ENCODE data around the gene HMG20A.

The HMG20A gene

GRCh38 chr15:77420610-77421369, at the start of gene HMG20A:
Gene HMG20A, plus strand, starts transcription at chr15:77420888. Its CDS starts 37,520 bp downstream, at chr15:77458408.
- no peak for TF ChIP-seq CTCF (IDR thresholded peaks at IDR 0.05; ENCODE audit: low read depth, low read length)
- peak; percentile 67 for DNase-seq (ENCODE audit: extremely low read depth, low read depth)

- no peak for TF ChIP-seq CTCF (IDR thresholded peaks at IDR 0.05; ENCODE audit: low read depth, low read length)
- DNase-seq (ENCODE audit: extremely low read depth, low read depth) = no peak
These were observed 48.7 kb upstream of the HMG20A start for GRCh38 chr15:77371850-77372563.

GRCh38 chr15:77373441-77373840, 47.2 kb upstream of the HMG20A start:
- no peak for DNase-seq (ENCODE audit: extremely low read depth, low read depth)
- TF ChIP-seq CTCF (IDR thresholded peaks at IDR 0.05; ENCODE audit: low read depth, low read length) = no peak

GRCh38 chr15:77375133-77375532, 45.6 kb upstream of the HMG20A start:
- TF ChIP-seq CTCF (IDR thresholded peaks at IDR 0.05; ENCODE audit: low read depth, low read length) = no peak
- no peak for DNase-seq (ENCODE audit: extremely low read depth, low read depth)

- no peak for TF ChIP-seq CTCF (IDR thresholded peaks at IDR 0.05; ENCODE audit: low read depth, low read length)
- no peak for DNase-seq (ENCODE audit: extremely low read depth, low read depth)
These were observed 43.9 kb upstream of the HMG20A start for GRCh38 chr15:77376770-77377169.

GRCh38 chr15:77380033-77380432, 40.7 kb upstream of the HMG20A start:
- no peak for TF ChIP-seq CTCF (IDR thresholded peaks at IDR 0.05; ENCODE audit: low read depth, low read length)
- no peak for DNase-seq (ENCODE audit: extremely low read depth, low read depth)

- no peak for TF ChIP-seq CTCF (IDR thresholded peaks at IDR 0.05; ENCODE audit: low read depth, low read length)
These were observed 36.6 kb upstream of the HMG20A start for GRCh38 chr15:77384086-77384485.

More at GRCh38 chr15:77384086-77384485, 36.6 kb upstream of the HMG20A start:
- no peak for DNase-seq (ENCODE audit: extremely low read depth, low read depth)
